ENCODE data around the gene PRKAG3.

PRKAG3 gene

DNA sequence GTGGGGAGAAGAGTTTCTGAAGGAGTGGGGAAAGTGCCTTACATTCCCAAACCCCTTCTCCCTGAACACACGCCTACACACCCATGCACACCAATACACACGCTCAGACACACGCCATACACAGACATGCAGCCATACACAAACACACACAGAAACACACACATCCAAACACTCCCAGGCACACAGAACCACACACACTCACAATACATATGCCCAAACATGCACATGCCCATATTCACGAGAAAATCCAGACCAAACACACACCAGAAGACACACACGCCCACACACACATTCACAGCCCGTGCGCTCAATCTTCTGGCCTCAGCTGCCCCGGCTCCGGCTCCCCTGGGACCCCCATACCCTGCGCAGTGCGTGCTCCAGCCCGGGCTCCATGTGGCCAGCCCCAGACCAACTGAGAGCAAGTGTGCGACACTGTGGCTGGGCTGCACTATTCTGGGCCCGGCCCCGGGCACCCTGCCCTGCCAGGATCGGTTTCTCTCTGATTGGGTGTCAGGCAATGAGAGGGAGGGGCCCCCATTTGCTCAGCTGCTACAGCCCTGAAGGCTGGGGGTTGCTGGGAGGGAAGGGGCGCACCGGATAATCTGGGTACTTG lies at the start of gene PRKAG3:
Gene PRKAG3, minus strand, starts transcription at position 426 of the 613 bp plus-strand sequence.
- DNase-seq, result no peak

DNA sequence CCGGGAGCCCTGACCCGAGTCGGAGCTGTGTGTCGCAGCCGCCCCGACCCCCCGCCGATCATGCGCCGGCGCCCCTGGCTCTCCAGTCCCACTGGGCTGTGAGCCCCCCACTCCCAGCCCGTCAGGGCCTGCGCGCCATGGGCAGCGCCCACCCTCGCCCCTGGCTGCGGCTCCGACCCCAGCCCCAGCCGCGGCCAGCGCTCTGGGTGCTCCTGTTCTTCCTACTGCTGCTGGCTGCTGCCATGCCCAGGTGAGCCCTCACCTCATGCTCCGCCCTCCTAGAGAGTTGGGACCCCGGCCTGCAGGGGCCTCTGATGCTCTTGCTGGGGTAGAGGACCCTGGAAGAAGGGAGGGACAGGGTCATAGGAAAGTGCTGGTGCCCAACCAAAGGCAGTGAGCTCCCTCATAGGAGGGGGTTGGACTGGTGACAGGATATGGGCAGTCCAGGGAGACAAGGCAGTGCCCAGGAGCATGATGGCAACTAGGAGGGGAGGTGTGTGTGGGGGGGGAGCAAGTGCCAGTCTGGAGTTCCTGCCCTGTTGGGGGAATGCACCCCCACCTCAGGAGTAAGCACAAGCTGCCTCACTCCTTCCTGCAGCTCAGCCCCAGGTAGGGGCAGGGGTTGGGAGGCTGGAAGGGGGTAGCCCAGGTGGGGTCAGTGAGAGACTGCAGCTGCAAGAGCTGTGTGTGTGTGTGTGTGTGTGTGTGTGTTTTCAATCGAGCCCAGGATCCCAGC lies 49.4 kb upstream of the PRKAG3 start:
- no peak for DNase-seq

DNA sequence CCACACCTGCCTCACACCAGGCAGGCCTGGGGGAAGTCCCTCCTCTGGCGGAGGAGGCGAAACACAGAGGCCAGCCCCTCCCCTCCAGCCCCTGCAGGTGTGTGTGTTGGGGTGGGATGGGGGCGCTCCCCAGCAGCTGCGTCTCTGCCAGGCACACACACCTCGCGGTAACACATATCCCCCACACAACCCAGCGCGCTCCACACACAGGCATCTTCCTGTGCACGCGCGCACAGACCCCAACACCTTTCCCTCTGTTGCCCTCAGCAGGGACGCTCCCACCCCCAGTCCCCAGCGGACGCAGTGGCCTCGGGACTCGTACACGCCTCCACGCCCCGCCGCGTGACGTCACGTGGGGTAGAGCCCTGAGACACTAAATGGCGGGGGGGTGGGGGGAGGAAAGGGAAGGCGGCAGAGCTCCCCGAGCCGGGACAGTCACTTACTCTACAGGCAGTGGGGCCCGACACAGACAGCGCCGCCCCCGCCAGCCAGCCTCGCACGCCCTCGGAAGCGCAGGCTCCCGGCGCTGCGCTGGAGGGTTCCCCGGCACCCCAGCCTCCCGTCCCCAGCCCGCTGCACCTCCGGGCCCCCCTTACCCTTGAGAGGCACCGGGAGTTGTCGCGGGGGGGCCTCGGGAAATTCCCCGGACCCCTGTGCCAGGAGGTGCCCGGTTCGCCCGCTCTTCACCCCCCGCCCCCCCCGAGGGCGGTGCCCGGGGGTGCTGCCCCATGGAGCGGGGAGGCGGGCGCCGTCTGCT lies 48.7 kb upstream of the PRKAG3 start, which contains the start of gene WNT10A:
Gene WNT10A, plus strand, starts transcription at position 751 of the 757 bp plus-strand sequence. CDS start 144 bp downstream, outside the sequence.
- peak; percentile 73 for DNase-seq

DNA sequence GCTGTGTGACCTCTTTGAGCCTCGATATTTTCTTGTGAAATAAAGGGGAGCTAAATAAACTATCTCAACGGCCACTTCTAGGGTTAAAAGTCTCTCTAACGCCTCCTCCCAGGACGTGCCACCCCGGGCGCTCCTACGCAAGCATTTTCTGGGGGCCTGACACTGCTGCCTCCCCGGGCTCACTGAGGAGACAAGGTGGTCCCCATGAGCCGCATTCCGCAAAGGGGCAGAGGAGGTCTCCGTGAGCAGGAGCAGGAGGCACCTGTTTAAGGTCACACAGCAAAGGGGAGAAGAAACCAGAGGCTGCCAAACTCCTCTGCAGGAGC lies 48.1 kb upstream of the PRKAG3 start:
- no peak for DNase-seq

DNA sequence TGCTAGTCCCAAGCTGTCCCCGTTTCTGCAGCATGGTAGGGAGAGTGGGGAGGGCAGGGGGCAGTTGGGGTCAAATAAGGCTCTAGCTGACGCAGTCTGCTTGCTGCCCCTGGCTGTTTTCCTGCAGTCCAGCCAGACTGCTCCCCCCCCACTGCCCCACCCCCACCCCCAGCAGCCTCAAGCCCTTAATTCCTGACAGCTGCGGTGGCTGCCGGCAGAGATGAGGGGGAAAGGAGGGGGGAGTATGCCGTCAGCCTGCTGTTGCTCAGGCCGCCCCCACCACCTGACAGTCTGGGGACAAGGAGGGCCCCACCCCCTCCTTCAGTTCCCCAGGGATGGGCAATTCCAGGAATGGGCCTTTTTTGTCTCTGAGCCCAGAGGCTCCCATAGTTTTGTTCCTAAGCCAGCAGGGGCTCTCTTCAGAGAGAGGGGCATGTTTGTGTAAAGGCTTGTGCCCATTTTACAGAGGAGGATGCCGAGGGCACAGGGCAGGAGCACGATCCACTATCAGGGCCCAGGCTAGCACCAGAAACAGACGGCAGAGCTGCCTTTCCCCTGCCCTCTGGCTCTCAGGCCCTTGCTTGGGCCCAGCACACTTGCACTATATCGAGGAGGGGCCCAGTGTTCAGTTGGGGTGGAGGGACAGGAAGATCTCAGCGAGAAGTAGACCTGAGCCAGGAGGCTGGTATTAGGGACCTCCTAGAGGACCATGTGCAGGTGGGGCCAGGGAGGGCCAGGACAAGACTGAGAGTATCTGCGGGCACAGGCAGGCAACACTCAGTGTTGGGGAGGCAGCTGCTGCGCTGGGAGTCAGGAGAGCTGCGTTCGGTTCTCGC lies 47.5 kb upstream of the PRKAG3 start:
- DNase-seq, result no peak

DNA sequence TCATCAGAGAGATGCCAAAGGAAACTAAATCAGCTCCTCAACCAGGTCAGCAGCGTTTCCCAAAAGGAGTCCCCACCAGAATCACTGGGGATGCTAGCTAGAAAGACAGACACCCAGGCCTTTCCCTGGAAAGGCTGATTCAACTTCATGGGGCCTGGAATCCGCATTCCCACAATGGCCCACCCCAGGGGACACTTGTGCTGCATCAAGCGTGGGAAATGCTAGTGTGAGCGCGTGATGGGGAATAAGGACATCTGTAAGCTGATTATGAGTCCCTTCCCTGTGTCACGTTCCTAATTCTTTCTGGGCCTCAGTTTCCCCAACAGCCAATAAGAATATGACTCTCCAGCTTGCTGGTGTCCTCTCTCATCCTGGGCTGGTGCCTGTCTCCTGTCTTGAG lies 46.9 kb upstream of the PRKAG3 start:
- no peak for DNase-seq

DNA sequence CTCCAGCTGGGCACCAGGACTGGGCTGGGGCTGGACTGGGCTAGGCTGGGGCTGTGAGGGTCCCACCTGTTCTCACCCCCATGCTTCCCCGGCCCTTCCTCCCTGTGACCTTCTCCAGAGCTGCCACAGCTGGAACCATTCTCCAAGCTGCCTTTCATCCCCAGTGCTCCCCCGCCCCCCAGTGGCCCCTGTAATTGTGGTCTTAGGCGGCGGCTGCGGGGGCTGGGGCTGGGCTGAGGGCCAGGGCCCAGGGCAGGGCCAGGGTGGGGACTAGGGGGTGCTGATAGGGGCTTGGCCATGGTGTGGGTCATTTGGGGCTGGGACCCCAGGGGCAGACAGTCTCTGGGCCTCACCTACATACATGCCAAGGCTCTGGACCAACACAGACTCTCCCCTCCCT lies 46.3 kb upstream of the PRKAG3 start:
- no peak for DNase-seq

DNA sequence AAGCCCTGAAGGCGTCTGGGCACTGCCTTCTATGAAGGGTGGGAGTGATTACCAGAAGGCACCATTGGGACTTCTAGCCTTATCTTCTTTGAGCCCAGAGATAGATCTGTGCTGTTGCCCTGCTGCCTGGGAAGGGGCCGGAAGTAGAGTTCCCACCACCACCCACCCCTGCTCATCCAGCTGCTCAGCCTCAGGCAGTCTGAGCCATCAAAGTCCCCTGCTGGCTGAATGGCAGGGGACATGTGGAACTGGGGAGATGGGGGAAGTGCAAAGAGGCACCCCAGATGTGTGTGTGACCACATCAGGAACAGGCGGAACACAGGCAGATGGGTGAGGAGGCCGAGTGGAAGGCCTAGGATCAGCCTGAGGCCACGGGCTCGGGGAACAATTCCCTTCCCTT lies 45.7 kb upstream of the PRKAG3 start:
- DNase-seq, result no peak

DNA sequence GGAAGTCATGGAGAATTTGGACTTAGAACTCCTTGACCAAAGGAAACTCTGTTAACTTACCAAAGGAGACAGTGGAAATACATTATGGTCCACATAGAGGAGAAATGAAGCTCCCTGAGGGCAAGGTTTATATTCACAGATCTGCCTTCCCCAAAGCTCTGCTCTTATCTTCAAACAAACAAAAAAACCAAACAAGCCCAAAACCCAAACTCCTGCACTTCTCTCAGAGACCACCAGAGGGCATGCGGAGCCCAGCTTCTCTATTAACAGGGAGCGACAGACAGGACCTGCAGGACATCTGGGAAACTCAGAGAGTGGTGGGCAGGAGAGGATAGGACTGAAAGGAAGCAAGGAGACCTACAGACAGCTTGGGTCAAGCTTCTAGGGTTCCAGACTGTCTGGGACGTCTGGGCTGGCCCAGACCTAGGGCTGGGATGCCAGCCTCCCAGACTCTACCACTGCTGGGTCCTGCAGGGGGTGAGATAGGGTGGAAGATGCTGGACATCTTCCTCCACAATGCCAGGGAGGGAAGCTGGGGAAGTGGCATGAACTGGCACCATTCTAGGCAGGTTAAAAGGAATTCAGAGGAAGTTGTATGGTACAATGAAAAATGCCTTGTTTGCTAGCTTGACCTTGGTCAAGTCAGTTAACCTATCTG lies 45.1 kb upstream of the PRKAG3 start:
- DNase-seq, result peak; percentile 70

DNA sequence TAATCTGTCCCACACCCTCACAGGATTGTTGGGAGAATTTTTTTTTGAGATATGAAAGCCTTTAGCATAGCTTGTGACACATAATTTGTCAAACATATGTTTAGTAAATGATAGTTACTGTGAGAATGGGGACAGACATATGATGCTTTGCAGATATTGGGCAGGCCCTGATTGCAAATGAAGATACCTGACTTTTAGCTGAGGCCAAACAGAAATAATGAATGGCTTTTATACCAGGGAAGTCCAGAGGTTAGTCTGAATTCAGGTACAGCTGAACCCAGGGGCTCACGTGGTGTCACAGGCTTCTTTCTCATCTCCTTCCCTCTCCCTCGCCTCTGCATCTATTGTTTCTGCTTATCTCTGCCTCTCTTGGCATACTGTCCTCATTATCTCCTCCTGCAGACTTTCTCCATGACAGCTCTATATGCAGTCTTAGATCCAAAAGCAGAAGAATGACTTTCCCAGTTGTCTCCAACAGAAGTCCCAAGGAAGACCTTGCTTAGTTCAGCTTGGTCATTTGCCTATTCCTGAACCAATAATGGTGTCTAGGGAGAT lies 44.2 kb upstream of the PRKAG3 start:
- no peak for DNase-seq

DNA sequence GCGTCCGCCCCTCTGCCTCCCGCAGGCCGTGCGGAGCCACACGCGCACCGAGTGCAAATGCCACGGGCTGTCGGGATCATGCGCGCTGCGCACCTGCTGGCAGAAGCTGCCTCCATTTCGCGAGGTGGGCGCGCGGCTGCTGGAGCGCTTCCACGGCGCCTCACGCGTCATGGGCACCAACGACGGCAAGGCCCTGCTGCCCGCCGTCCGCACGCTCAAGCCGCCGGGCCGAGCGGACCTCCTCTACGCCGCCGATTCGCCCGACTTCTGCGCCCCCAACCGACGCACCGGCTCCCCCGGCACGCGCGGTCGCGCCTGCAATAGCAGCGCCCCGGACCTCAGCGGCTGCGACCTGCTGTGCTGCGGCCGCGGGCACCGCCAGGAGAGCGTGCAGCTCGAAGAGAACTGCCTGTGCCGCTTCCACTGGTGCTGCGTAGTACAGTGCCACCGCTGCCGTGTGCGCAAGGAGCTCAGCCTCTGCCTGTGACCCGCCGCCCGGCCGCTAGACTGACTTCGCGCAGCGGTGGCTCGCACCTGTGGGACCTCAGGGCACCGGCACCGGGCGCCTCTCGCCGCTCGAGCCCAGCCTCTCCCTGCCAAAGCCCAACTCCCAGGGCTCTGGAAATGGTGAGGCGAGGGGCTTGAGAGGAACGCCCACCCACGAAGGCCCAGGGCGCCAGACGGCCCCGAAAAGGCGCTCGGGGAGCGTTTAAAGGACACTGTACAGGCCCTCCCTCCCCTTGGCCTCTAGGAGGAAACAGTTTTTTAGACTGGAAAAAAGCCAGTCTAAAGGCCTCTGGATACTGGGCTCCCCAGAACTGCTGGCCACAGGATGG lies 42.0 kb upstream of the PRKAG3 start:
- DNase-seq, result no peak

DNA sequence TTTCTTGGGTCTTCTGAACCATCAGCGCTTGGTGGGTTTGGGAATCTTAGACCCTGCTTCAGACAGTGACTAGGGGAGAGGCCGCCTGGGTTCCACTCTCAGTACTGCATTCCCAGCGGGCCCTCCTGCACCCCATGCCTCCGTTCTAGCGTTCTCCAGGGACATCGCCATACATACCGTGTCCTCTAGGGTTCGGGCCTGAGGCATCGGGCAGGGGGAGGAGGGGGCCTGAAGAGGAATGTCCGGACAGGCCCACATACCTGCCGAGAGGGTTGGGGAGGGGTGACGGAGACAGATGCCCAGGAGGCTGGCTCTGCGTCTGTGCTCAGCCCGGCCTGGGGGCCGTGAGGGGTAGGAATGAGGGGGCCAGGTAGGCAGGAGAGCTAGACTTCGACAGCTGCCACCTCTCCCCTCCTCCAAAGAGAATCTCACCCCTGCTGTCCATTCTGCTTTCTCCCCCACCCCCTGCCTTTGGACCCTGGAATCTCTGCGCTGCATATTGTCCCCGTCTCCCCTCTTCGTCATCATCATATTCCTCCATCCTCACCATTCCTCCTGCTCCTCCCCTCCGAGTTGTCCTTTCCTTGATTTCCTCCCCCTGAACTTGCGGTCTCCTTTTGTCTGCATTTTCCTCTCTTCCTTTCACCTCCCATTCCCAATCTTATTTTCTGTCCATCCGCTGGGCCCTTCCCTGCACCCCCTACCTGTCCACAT lies 41.2 kb upstream of the PRKAG3 start:
- DNase-seq, result no peak

DNA sequence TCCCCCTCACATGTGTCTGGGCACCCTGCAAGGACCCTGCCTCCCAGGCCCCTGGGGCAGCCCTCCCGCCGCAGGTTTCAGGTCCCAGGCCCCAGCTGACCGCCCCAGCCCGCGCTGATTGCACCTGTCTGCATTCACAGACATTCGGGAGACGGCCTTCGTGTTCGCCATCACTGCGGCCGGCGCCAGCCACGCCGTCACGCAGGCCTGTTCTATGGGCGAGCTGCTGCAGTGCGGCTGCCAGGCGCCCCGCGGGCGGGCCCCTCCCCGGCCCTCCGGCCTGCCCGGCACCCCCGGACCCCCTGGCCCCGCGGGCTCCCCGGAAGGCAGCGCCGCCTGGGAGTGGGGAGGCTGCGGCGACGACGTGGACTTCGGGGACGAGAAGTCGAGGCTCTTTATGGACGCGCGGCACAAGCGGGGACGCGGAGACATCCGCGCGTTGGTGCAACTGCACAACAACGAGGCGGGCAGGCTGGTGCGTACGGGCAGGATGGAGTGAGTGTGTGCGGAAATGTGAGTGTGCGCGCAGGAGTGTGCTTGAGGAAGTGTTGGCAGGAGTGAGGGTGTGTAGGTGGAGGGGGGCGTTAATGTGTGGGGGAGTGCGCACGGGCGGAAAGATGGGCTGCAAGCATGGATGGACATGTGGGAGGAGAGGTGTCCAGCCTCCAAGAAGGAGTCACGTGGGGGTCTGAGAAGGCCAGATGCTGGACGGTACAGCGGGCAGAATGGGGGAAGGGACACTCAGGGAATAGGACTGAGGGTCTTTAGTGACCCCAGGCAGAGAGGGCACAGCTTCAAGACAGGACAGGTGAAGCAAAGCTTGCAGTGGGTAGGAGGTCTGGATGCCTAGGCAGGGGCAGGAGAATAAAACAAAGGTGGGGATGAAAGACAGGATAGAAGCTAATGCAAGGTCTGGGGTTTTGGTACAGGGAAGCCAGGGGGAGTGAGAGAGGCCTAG lies 40.0 kb upstream of the PRKAG3 start:
- DNase-seq, result peak; percentile 42

DNA sequence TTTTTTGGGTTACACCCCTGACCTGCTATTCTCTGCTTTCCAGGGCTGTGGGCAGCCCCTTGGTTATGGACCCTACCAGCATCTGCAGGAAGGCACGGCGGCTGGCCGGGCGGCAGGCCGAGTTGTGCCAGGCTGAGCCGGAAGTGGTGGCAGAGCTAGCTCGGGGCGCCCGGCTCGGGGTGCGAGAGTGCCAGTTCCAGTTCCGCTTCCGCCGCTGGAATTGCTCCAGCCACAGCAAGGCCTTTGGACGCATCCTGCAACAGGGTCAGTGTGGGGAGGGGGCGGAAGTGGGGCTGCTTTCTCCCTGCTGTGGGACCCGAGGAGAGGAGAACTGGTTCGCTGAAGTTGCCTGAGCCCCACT lies 39.4 kb upstream of the PRKAG3 start:
- DNase-seq, result no peak

DNA sequence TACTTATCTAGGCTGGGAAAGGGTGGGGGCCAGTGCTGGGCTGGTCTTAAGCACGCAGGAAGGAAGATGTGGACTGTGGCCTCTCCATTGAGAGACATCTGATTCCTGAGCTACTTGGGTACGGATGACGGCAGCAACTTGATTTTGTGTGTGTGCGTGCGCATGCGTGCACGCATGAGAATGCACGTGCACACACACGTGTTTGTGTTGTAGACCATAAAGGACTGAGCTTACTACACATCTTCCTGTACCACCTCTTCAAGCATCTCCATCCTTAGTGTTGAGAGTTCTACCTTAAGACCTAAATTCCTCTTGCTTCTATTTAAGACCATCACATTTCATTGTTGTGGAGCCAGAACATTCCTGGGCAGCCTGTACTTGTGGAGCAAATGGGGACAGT lies 37.5 kb upstream of the PRKAG3 start:
- no peak for DNase-seq

DNA sequence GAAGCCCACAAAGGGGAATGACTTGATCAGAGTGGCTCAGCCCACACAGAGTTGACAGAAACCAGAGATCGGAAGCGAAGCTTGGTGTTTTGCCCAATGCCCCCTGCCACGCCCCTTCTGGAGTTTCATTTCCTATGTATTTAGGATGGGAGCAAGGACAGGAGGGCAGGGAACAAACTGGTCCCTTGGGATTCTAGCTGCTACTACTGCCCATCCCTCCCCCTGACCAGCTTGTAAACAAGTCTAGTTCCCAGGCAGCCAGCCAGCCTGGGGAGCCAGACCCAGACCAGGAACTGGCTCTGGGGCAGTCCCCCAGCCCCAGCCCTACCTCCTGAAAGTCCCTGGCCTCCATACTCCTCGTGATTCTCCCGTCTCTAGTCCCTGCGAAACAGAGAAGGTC lies 36.3 kb upstream of the PRKAG3 start:
- no peak for DNase-seq

DNA sequence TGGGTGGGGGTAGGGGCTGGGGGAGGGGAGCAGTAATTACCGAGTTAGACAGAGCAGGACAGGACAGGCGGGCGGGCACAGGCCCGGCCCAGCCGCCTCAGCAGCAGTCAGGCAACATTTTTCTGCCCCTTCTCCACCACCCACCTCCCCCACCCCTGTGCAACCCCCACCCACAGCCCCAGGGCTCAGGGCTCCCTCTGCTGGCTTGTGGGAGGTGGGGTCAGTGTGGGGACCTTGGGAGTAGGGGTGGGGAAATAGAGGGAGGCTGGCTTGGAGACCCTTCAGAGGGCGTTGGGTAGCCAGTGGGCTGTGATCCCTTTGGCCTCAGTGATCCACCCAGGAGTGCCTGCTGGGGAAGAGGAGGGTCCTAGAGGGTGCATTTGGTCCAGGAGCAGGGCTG lies 34.4 kb upstream of the PRKAG3 start:
- no peak for DNase-seq

DNA sequence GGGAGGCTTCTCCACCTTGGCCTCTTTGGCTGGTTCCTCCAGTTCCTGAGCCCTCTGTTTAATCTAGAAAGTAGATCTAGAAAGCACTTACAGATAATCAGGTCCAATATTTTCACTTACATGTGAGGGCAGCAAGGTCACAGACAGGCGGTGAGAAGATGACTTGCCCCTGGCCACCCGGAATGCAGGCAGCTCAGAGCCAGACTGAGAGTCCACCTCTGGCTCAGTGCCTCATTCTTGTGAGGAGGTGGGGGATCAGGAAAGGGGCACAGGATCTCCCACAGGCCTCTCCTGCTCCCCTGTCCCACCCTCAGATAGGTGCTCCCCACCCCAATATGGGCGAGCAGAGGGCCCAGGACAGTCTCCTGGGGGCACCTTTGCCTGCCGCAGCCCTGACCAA lies 33.8 kb upstream of the PRKAG3 start:
- DNase-seq, result no peak

DNA sequence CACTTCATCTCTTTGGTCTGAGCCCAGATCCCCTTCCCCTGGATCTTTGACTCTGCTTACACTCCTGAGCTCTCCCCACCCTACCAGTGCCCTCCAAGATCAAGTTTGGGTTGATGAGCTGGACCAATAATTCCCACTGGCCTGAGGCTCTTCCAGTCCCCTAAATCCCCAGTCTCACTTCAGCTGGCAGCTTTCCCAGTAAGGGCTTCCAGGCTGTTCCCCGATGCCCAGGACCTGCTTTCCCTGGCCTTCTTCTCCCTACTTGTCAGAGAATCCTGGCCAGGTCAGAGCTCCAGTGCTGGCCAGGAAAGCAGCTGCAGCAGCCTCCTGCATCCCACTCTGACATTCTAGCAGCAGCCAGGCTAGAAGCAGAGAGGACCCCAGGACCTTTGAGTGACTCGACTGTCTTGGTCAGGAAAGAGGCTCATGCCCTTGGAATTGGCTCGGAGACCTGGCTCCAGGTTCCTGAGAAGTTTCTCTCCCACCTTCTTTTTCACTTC lies 31.5 kb upstream of the PRKAG3 start:
- DNase-seq, result no peak

Measured in activated naive CD4-positive, alpha-beta T cell treated with anti-CD3 and anti-CD28 coated beads, Interleukin-2, amount 50 U/mL, for 16 hours (primary cell).